DMS 273 (cell line): ENCODE measurements around the gene ZNF622.

Experiments
- DNase-seq: peaks from one replicate; lab custom pipeline; 2025; ENCODE audit not compliant: unreplicated experiment; lab: John Stamatoyannopoulos, UW

The ZNF622 gene

GRCh38 chr5:16465544-16466432, at the start of gene ZNF622:
TSS of gene ZNF622 (minus strand) at chr5:16465800. CDS start at chr5:16465665, 135 bp downstream.
- peak; percentile 97 for DNase-seq

GRCh38 chr5:16510098-16510497, 44.5 kb upstream of the ZNF622 start:
- DNase-seq: no peak

GRCh38 chr5:16508730-16509531, 43.3 kb upstream of the ZNF622 start:
- DNase-seq: no peak

GRCh38 chr5:16507716-16508115, 42.1 kb upstream of the ZNF622 start:
- no peak for DNase-seq

- no peak for DNase-seq
These were observed 40.3 kb upstream of the ZNF622 start for GRCh38 chr5:16505904-16506303.

- DNase-seq: no peak
These were observed 39.7 kb upstream of the ZNF622 start for GRCh38 chr5:16505140-16505891.

- DNase-seq: no peak
These were observed 39.0 kb upstream of the ZNF622 start for GRCh38 chr5:16504571-16504970.

GRCh38 chr5:16502866-16503265, 37.3 kb upstream of the ZNF622 start:
- no peak for DNase-seq

GRCh38 chr5:16500024-16500423, 34.4 kb upstream of the ZNF622 start:
- DNase-seq: no peak

GRCh38 chr5:16497546-16497945, 31.9 kb upstream of the ZNF622 start:
- DNase-seq: no peak

GRCh38 chr5:16493261-16493660, 27.7 kb upstream of the ZNF622 start:
- no peak for DNase-seq

GRCh38 chr5:16492398-16493140, 27.0 kb upstream of the ZNF622 start:
- peak; percentile 45 for DNase-seq

GRCh38 chr5:16490911-16491310, 25.3 kb upstream of the ZNF622 start:
- DNase-seq: no peak

GRCh38 chr5:16489322-16489791, 23.8 kb upstream of the ZNF622 start:
- peak; percentile 72 for DNase-seq

GRCh38 chr5:16487456-16487855, 21.9 kb upstream of the ZNF622 start:
- DNase-seq: no peak

- no peak for DNase-seq
These were observed 21.1 kb upstream of the ZNF622 start for GRCh38 chr5:16486711-16487111.

- DNase-seq: no peak
These were observed 20.1 kb upstream of the ZNF622 start for GRCh38 chr5:16485656-16486055.

- no peak for DNase-seq
These were observed 18.5 kb upstream of the ZNF622 start for GRCh38 chr5:16484081-16484480.

- no peak for DNase-seq
These were observed 17.8 kb upstream of the ZNF622 start for GRCh38 chr5:16483361-16483760.

- DNase-seq: no peak
These were observed 17.3 kb upstream of the ZNF622 start for GRCh38 chr5:16482891-16483290.
